PC-3 (cell line): ENCODE results near the gene OLFM2. TPM values are rescaled to one million over a fixed set of nuclear protein-coding genes. Genes with fewer than 3 reads are reported as not detected.

Source experiments
- ATAC-seq: fragments of 200-7000 bp; cut with Tn5 transposase; 2 replicates; pipeline ENCODE4 v1.9.1; 2020; ENCODE audit warnings: mild to moderate bottlenecking, moderate library complexity
- BruUV-seq: library from RNA; stranded (reverse); fragments of 400-500 nt; replicated peaks from 2 replicates; lab custom pipeline; 2021; lab: Mats Ljungman, UMichigan
- CTCF ChIA-PET: fragments of 300-600 bp; sonication (Branson Sonifier 250); formaldehyde crosslinking; loops from one replicate; lab custom pipeline; 2022; ENCODE audit warnings: antibody characterized with exemption; lab: Charles Lee
- POLR2A ChIA-PET: fragments of 300-600 bp; sonication (Branson Sonifier 250); formaldehyde crosslinking; loops from one replicate; lab custom pipeline; 2022; ENCODE audit warnings: antibody characterized with exemption; ENCODE audit not compliant: unreplicated experiment; lab: Charles Lee
- DNase-seq: peaks from one replicate; pipeline ENCODE4 v3.0.0-alpha.2; 2015
- H2AFZ ChIP-seq: fragments of 300-600 bp; sonication (generic); 2 replicates; pipeline ENCODE4 v1.6.0; 2016; ENCODE audit warnings: antibody characterized with exemption, low read length
- H3F3A ChIP-seq: fragments of 300-600 bp; sonication (generic); one replicate; pipeline ENCODE4 v1.6.0; 2017; ENCODE audit warnings: antibody characterized with exemption, low read length, control low read depth, mild to moderate bottlenecking; ENCODE audit not compliant: unreplicated experiment
- H3K27ac ChIP-seq: fragments of 300-600 bp; sonication (generic); 2 replicates; pipeline ENCODE4 v1.5.1; 2016; ENCODE audit warnings: mild to moderate bottlenecking, low read length
- H3K27me3 ChIP-seq: fragments of 300-600 bp; sonication (generic); 2 replicates; pipeline ENCODE4 v1.6.1; 2016; ENCODE audit warnings: low read length, mixed read lengths
- H3K36me3 ChIP-seq: fragments of 300-600 bp; sonication (generic); 2 replicates; pipeline ENCODE4 v1.6.1; 2016; ENCODE audit warnings: low read depth, mixed run types, low read length, mixed read lengths
- H3K4me1 ChIP-seq: fragments of 300-600 bp; sonication (generic); 2 replicates; pipeline ENCODE4 v1.5.1; 2016; ENCODE audit warnings: low read length; ENCODE audit not compliant: insufficient read depth
- H3K4me2 ChIP-seq: fragments of 300-600 bp; sonication (generic); 2 replicates; pipeline ENCODE4 v1.6.0; 2016; ENCODE audit warnings: low read length
- H3K4me3 ChIP-seq: fragments of 300-600 bp; sonication (generic); 2 replicates; pipeline ENCODE4 v1.5.1; 2016; ENCODE audit warnings: mild to moderate bottlenecking, low read length, mixed read lengths
- H3K79me2 ChIP-seq: fragments of 300-600 bp; sonication (generic); 2 replicates; pipeline ENCODE4 v1.6.1; 2017; ENCODE audit warnings: low read length, mixed read lengths
- H3K9ac ChIP-seq: fragments of 300-600 bp; sonication (generic); 2 replicates; pipeline ENCODE4 v1.6.0; 2016; ENCODE audit warnings: mild to moderate bottlenecking, low read length
- H3K9me2 ChIP-seq: fragments of 300-600 bp; sonication (generic); replicated peaks from 2 replicates; pipeline ENCODE4 v1.6.1; 2016; ENCODE audit warnings: mixed run types, low read length, mixed read lengths
- H3K9me3 ChIP-seq: fragments of 300-600 bp; sonication (generic); 2 replicates; pipeline ENCODE4 v1.6.1; 2016; ENCODE audit warnings: low read length, mixed read lengths
- H4K20me1 ChIP-seq: fragments of 300-600 bp; sonication (generic); 2 replicates; pipeline ENCODE4 v1.6.1; 2016; ENCODE audit warnings: low read length, mixed read lengths
- CTCF ChIP-seq: fragments of 300-600 bp; sonication (generic); conservative IDR thresholded peaks from 2 replicates; pipeline ENCODE4 v1.5.1; 2017; ENCODE audit warnings: antibody characterized with exemption, low read depth, mild to moderate bottlenecking, low read length
- EZH2 ChIP-seq: fragments of 300-600 bp; sonication (generic); IDR thresholded peaks from one replicate; pipeline ENCODE4 v1.6.1; 2017; ENCODE audit warnings: antibody characterized with exemption, mild to moderate bottlenecking, low read length; ENCODE audit not compliant: unreplicated experiment
- EZH2phosphoT487 ChIP-seq: fragments of 300-600 bp; sonication (generic); IDR thresholded peaks from 2 replicates; pipeline ENCODE4 v1.6.1; 2018; ENCODE audit warnings: mild to moderate bottlenecking, antibody characterized with exemption, low read length, borderline replicate concordance
- intact Hi-C: fragments of 100-400 bp; cut with micrococcal nuclease; formaldehyde crosslinking; loops from 2 replicates; pipeline ENCODE4 v1.9.0; 2023
- total RNA-seq: library from RNA; depleted of rRNA; stranded (reverse); fragments of >200 nt; gene quantifications from 2 replicates; pipeline ENCODE4 v1.2.3, GENCODE V29; 2014

The OLFM2 gene
- total RNA-seq, 1 experiment from 2014 or later, result 1.6 TPM

DNA sequence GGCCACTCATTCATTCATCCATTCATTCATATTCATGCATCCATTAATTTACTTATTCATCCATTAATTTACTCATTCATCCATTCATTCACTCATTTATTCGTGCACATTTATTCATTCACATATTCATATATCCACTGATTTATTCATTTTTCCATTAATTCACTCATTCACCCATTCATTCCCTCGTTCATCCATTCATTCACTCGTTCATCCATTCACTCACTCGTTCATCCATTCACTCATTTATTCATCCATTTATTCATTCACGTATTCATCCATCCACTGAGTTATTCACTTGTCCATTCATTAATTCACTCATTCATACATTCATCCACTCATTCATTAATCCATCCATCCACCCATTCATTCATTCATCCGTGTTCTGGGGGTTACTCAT lies 35.8 kb upstream of the OLFM2 start:
- Histone ChIP-seq H4K20me1 (no peaks in the 10 kb centered on the region), H3K36me3 (no peaks in the 10 kb centered on the region), H3K4me3 (no peak overlapping the region), H3K9me3 (no peaks in the 10 kb centered on the region), H3K4me1 (no peaks in the 10 kb centered on the region), H2AFZ (no peak overlapping the region), H3F3A (no peaks in the 10 kb centered on the region), H3K9me2 (no peaks in the 10 kb centered on the region), H3K4me2 (no peak overlapping the region), H3K9ac (no peak overlapping the region), H3K27me3 (peaks cover 22% of the 10 kb centered on the region), H3K79me2 (no peaks in the 10 kb centered on the region), H3K27ac (no peak overlapping the region)
- ChIA-PET CTCF (no interaction called here), POLR2A (no interaction called here)
- no TSS peak for BruUV-seq
- DNase-seq, result no peak
- no peak for ATAC-seq
- intact Hi-C loops, result no loop called here
- TF ChIP-seq EZH2 (no peak), EZH2phosphoT487 (no peak), CTCF (no peak)

DNA sequence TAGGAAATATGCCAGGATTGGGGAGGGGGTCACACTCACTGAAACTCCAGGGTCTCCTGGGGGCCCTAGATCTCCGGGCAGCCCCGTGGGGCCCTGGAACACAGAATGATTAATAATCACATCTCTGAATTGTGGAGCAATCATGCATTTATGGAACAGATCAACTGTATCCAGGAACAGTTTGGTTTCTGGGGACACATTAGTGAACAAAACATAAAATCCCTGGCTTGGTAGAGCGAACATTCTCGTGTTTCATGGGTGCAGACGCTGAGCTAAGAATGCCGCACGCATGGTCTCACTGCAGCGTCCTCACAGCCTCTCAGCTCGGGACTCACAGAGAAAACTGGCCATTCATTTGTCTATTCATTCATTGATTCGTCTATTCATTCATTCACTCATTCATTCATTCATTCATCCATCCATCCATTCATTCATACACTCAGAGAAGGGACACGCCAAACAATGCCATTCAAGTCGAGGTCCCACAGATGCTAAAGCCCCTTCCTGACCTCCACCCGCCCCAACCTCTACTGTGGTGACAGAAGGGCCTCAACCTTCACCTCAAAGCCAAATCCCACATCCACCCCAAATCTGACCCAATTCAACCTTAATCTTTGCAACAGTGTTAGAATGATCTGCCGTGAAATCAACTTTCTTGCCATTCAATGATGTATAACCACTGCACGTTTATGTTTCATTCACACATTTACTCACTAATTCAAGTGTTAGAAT lies 35.0 kb upstream of the OLFM2 start:
- Histone ChIP-seq H3K9me2 (no peaks in the 10 kb centered on the region), H3K4me3 (no peak overlapping the region), H3K4me1 (no peaks in the 10 kb centered on the region), H3K4me2 (no peak overlapping the region), H3K79me2 (no peaks in the 10 kb centered on the region), H4K20me1 (no peaks in the 10 kb centered on the region), H3K9me3 (no peaks in the 10 kb centered on the region), H2AFZ (no peak overlapping the region), H3K27ac (no peak overlapping the region), H3K36me3 (no peaks in the 10 kb centered on the region), H3K27me3 (peaks cover 29% of the 10 kb centered on the region), H3F3A (no peaks in the 10 kb centered on the region), H3K9ac (no peak overlapping the region)
- ChIA-PET CTCF (no interaction called here), POLR2A (no interaction called here)
- DNase-seq, result no peak
- intact Hi-C loops, result no loop called here
- no peak for TF ChIP-seq EZH2phosphoT487
- TF ChIP-seq EZH2, result no peak
- TF ChIP-seq CTCF, result no peak
- no peak for ATAC-seq
- no TSS peak for BruUV-seq

DNA sequence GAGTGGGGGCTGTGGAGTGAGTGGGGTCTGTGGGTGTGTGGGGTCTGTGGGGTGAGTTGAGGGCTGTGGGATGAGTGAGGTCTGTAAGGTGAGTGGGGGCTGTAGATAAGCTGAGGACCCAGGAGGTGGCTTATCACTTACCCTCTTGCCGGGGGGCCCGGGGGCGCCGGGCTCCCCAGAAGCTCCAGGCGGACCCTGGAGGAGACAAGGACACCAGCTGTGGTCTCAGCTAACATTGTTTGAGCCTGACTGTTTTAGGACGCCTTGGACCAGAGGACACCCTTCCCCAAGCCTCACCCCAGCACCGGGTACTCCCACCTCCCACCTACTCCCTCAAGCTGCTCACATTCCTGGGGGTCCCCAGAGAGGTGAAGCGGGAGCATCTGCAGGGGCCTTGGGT lies 34.2 kb upstream of the OLFM2 start:
- intact Hi-C loops, result no loop called here
- no peaks in the 10 kb centered on the region for H3K79me2 ChIP-seq
- no peaks in the 10 kb centered on the region for H3K4me1 ChIP-seq
- TF ChIP-seq EZH2phosphoT487 (no peak), EZH2 (no peak)
- no peak for ATAC-seq
- H3K9me3 ChIP-seq, result no peaks in the 10 kb centered on the region
- no peak overlapping the region for H3K4me2 ChIP-seq
- H3F3A ChIP-seq, result no peaks in the 10 kb centered on the region
- no peaks in the 10 kb centered on the region for H3K36me3 ChIP-seq
- no peak for DNase-seq
- CTCF ChIA-PET, result no interaction called here
- H4K20me1 ChIP-seq, result no peaks in the 10 kb centered on the region
- no peak overlapping the region for H3K27ac ChIP-seq
- no peaks in the 10 kb centered on the region for H3K9me2 ChIP-seq
- H3K27me3 ChIP-seq, result peaks cover 31% of the 10 kb centered on the region
- no peak overlapping the region for H3K9ac ChIP-seq
- no TSS peak for BruUV-seq
- no peak overlapping the region for H3K4me3 ChIP-seq
- H2AFZ ChIP-seq, result no peak overlapping the region
- POLR2A ChIA-PET, result no interaction called here
